Heart left ventricle (tissue), 13 donors: ENCODE measurements around the gene CAND2.

ENCODE experiments used
- CTCF ChIP-seq, 12 donors: fragments of 200-600 bp; sonication (generic) in 4 of 12; IDR thresholded peaks; one replicate each; pipeline versions ENCODE4 v1.5.0 to v1.8.0; 2018 to 2022; ENCODE audit warnings: antibody characterized with exemption in 12 of 12, mild to moderate bottlenecking in 5 of 12
- POLR2A ChIP-seq, 2 donors: fragments of 450-650 bp; IDR thresholded peaks; one replicate each; pipeline ENCODE4 v1.6.1; 2017; ENCODE audit warnings: antibody characterized with exemption in 2 of 2, mild to moderate bottlenecking in 2 of 2, moderate library complexity in 2 of 2
- donor health status: ischemic (EF 13 %, LVEDD 7.1; RV severe dilation, severe dysfunction).
- donor health status: DM: no; HTN: yes; CAD: no.
- donor health status: DM: no; HTN: no; CAD: no.
- donor health status: ischemic (EF 25% LVEDD 6.9; RV normal size, moderate dysfunction).
- donor health status: ischemic (EF 25% LVEDD 5.7; RV mildly dilated, moderate dysfunction).
- donor health status: ischemic (EF 35%, LVEDD 5.7; RV mildly dilated, moderate dysfunction).
- donor health status: nonischemic (EF 11% LVEDD 7.7; RV severe dilation, severe dysfunction).
- donor health status: DM: yes; HTN: yes; CAD: no.
- donor health status: PGD.
- donor health status: ischemic (EF 29% LVEDD 5.4; RV normal size, mild dysfunction).
- donor health status: nonischemic (EF 23%, LVEDD 6.1; RV moderate dilation, normal function).

GRCh38 chr3:12812812-12813211 is 16.3 kb downstream of the CAND2 start:
- TF ChIP-seq CTCF (IDR thresholded peaks at IDR 0.05) (no peak), POLR2A (IDR thresholded peaks at IDR 0.05) (no peak)
